Stimulated activated memory B cell treated with anti-CD40 and anti-IgM and Interleukin-4, amounts not matched to agents 10 μg/mL and 1 μg/mL and 100 μg/mL, for 72 hours (primary cell): ENCODE results near the gene TSC22D3.
A peak's percentile ranks its signal among the peaks of the same experiment; 100 is the strongest.

Experiments used
- ATAC-seq: fragments of 150-1000 bp; cut with Tn5 transposase; 2 replicates; pipeline ENCODE4 v1.10.0; 2021
- H3K27ac Mint-ChIP-seq: one replicate; pipeline ENCODE4 v1.8.0; 2022; ENCODE audit warnings: mild to moderate bottlenecking, mixed read lengths
- H3K27me3 Mint-ChIP-seq: one replicate; pipeline ENCODE4 v1.8.0; 2022; ENCODE audit warnings: mixed read lengths
- H3K36me3 Mint-ChIP-seq: one replicate; pipeline ENCODE4 v1.8.0; 2022; ENCODE audit warnings: mixed read lengths
- H3K4me1 Mint-ChIP-seq: one replicate; pipeline ENCODE4 v1.8.0; 2022; ENCODE audit warnings: mixed read lengths
- H3K4me3 Mint-ChIP-seq: one replicate; pipeline ENCODE4 v1.8.0; 2022; ENCODE audit warnings: mild to moderate bottlenecking, moderate library complexity, mixed read lengths
- H3K9me3 Mint-ChIP-seq: one replicate; pipeline ENCODE4 v1.8.0; 2022; ENCODE audit warnings: mixed read lengths

The TSC22D3 gene

DNA sequence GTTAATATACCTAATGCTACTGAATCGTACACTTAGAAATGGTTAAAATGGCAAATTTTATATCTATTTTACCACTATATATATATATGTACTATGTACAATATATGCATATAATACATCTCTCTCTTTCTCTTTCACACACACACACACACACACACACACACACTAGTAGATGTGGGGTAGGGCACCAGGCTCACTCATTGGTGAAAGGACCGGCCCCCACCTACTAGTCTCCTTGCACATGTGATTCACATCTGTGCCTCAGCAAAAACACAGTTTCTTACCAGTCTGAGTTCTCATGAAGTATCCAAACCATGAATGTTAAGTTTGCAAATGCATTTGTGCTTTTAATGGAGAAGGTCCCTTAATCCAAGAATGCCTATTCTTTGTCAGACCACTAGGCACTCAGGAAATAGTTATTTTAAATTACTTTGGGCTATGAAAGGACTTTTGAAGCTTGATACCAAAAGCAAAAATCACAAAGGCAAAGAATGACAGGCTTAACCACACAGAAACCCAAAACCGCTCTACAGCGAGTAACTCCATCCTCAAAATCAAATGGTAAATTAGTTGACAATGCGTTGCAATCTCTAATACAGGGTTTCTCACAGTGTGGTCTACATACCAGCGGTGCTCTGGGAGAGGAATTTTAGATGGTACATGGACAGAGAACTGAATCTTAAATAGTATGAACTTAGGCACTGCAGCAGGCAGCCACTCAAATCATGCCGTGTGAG is 5.8 kb downstream of the TSC22D3 start:
- Mint-ChIP-seq H3K27ac (no peak overlapping the region), H3K9me3 (no peaks in the 10 kb centered on the region), H3K4me1 (no peaks in the 10 kb centered on the region), H3K36me3 (no peaks in the 10 kb centered on the region), H3K4me3 (no peak overlapping the region), H3K27me3 (no peaks in the 10 kb centered on the region)
- no peak for ATAC-seq

DNA sequence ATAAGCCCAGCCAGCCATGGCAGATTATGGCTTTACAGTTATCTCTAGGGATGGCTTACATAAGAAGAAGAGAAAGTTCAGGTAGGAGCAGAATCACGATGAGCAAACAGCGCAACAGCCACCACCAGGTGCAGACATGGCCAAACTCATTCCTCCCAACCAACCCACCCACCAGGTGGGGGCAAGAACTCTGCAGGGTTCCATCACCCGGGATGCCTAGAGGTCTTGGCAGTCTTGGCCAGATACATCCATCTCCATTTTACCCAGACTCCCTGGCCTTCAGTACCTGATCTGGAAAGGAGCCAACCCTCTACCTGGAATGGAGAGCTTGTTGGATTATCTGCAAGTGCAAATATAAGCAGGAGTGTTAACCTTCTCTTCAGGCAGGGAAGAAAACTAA is 7.5 kb downstream of the TSC22D3 start:
- H3K9me3 Mint-ChIP-seq: no peaks in the 10 kb centered on the region
- H3K27me3 Mint-ChIP-seq: no peaks in the 10 kb centered on the region
- no peak overlapping the region for H3K27ac Mint-ChIP-seq
- H3K4me1 Mint-ChIP-seq: peaks cover 8% of the 10 kb centered on the region
- H3K4me3 Mint-ChIP-seq: no peak overlapping the region
- no peaks in the 10 kb centered on the region for H3K36me3 Mint-ChIP-seq
- ATAC-seq: no peak

DNA sequence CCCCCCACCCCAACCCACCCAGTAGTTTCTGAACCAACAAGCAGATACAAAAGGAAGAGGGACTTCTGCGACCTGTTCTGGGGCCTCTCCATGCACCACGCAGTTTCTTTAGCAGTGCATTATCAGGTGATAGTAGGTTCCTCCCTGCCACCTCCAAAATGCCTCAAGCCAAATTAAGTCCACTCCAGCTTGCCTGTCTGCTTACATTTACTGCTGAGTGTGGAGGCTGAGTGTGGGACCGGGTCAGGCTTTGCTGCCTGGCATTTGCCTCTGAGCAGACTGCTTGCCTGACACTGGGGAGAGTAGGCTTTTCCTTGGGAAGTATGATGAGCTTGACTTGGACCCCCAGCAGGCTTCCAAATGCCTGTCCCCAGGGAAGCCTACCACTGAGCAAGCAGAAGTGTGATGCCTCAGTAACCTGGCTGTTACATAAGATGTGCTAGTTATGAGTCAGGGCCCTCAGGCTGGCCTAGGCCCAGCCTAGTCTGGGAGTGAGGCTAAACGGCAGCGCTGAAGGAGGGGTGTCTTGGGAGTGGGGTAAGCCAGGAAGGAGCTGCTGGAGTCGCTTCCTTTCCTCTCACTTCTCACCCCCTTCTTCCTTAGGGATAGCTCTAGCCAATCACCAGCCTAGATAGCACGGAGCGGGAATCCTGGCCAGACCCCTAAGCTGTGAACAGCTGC is 9.0 kb downstream of the TSC22D3 start:
- ATAC-seq: no peak
- no peaks in the 10 kb centered on the region for H3K9me3 Mint-ChIP-seq
- no peak overlapping the region for H3K4me3 Mint-ChIP-seq
- H3K27ac Mint-ChIP-seq: no peak overlapping the region
- no peaks in the 10 kb centered on the region for H3K36me3 Mint-ChIP-seq
- peaks cover 8% of the 10 kb centered on the region for H3K4me1 Mint-ChIP-seq
- H3K27me3 Mint-ChIP-seq: no peaks in the 10 kb centered on the region

DNA sequence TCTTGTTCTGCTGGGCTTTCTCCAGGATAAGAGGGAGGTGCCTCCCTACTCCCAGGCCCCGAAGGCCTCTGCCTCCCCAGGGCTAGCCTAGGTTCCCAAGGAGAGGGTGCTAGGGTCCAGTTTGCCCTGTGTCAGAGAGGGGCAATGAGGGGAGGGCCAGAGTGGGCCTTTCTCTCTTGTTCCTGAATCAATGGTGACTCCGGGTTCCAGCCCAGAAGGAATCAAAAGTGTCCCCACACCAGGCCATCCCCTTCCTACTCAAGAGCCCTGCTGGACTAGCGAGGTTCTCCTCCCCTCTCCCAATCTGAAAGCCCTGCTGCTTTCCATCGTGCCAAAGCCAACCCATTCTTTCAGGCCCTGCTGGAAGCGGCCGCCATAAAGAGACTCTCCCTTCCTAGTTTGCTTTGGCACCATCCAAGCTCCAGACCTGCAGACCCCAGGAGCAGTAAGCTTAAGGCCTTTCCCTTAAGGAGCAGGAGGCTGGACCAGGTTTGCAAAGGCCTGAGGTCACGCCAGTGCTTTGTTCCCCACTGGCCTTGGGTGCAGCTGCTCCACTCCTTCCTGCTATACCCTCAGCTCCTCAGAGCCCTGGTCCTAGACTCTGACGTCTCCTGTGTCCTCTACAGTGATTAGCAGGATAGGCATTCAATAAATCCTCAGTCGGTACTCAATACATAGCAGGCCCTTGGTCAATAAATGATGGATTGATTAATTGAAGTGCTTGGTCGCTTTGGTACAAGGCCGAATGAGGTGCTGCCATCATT is 10.6 kb downstream of the TSC22D3 start:
- Mint-ChIP-seq H3K9me3 (no peaks in the 10 kb centered on the region), H3K27me3 (no peaks in the 10 kb centered on the region), H3K27ac (no peak overlapping the region), H3K4me3 (no peak overlapping the region), H3K36me3 (no peaks in the 10 kb centered on the region), H3K4me1 (peaks cover 8% of the 10 kb centered on the region)
- no peak for ATAC-seq

DNA sequence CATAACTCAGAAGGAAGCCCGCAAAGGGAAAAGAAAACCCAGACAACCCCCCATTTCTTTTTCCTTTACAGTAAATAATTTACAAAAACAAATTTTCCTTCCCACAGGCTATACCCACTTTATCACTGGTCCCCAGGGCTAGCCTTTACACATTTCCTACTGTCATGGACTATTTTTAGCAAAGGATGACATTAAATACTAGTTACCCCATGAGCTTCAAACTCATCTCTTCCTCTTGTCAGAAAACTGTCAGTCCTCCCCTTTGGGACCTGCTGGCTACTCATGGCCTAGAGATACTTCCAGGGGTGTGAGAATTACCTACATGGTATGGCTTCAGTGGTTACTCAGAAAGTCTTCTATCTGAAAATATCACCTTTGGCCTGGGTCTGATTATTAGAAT is 11.9 kb downstream of the TSC22D3 start:
- H3K4me3 Mint-ChIP-seq: no peak overlapping the region
- no peaks in the 10 kb centered on the region for H3K27me3 Mint-ChIP-seq
- ATAC-seq: no peak
- no peaks in the 10 kb centered on the region for H3K36me3 Mint-ChIP-seq
- H3K4me1 Mint-ChIP-seq: peaks cover 8% of the 10 kb centered on the region
- peak overlapping the region; percentile 22 for H3K27ac Mint-ChIP-seq
- H3K9me3 Mint-ChIP-seq: no peaks in the 10 kb centered on the region

DNA sequence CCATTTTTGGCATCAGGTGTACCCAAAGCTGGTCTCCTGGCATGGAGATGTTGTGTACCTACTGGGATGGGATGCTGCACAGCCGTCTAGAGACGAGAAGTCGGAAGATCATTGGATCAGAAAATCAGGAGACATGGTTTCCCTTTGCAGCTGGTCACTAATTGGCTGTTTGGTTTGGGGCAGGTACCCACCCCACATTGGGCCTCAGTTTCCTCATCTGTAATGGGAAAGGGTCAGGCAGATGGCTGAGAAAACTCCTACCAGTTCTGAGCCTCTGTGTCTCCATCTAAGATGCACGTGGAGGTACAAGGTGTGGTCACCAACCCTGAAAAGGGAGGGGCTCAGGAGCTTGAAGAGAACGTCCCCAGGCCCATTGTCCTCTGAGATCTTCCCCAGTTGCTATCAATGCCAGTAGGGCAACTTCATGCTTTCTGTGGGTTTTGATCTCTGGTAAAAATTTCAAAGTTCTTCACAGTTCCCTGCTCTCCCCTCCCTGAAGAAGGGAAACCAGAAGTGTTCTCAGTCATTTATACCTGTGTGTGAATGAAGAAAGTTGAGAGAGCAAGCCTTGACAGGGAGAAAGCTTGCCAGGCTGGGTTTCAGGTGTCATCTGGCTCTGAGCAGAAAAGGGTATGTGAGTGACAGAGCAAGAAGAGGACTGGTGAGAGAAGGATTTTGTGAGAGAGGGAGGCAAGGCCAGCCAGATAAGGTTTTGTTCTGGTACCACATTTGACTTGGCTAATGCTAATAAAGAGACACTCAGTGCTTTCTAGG is 15.1 kb downstream of the TSC22D3 start:
- no peaks in the 10 kb centered on the region for H3K36me3 Mint-ChIP-seq
- no peak overlapping the region for H3K4me3 Mint-ChIP-seq
- no peaks in the 10 kb centered on the region for H3K9me3 Mint-ChIP-seq
- ATAC-seq: no peak
- peaks cover 8% of the 10 kb centered on the region for H3K4me1 Mint-ChIP-seq
- no peaks in the 10 kb centered on the region for H3K27me3 Mint-ChIP-seq
- H3K27ac Mint-ChIP-seq: no peak overlapping the region

DNA sequence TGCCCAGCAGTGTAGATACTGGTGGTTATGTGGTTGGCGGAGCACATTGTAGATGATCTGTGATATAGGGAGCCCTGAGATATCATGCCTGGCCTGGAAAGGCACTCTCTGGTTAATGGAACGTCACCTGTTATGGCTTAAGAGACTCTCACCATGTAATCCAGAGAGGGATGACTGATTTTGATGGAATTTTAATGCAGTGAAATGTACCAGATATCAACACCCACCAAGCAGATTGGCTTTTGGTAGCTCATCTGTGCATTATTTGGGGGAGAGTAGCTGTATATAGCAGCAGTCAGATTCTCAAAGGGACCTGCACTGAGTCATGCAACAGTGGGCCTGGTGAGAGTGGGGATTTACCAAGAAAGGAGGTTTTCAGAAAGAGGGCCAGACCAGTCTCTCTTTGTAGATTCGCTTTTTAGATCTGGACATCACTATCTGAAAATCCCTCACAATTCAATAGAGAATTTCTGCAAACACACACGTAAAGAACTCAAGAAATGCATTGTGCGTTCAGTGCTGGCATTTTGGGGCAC is 17.3 kb downstream of the TSC22D3 start:
- Mint-ChIP-seq H3K36me3 (no peaks in the 10 kb centered on the region), H3K27ac (no peak overlapping the region)
- ATAC-seq: no peak

DNA sequence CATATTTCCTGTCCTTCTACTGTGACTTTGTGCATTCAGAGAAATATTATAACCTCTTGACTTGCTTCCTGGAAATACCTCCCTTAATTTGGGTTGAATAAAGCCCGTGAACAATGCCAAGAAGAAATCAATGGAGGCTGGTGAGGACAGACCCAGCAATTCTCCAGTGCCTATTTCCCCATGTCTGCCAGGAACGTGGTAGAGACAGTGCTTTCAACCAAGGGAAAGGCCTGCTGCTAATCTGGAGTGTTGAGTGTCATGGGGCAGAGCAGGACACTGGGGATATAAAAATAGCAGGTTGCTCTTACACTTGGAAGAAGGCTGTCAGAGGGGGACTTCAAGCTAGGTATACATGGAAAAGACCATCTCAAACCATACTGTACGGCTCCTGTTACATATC is 19.9 kb downstream of the TSC22D3 start:
- no peak overlapping the region for H3K4me3 Mint-ChIP-seq
- no peaks in the 10 kb centered on the region for H3K9me3 Mint-ChIP-seq
- H3K4me1 Mint-ChIP-seq: no peaks in the 10 kb centered on the region
- H3K36me3 Mint-ChIP-seq: no peaks in the 10 kb centered on the region
- H3K27ac Mint-ChIP-seq: no peak overlapping the region
- ATAC-seq: no peak
- H3K27me3 Mint-ChIP-seq: no peaks in the 10 kb centered on the region

More for the DNA sequence above, 17.3 kb downstream of the TSC22D3 start:
- no peak overlapping the region for H3K4me3 Mint-ChIP-seq
- no peaks in the 10 kb centered on the region for H3K4me1 Mint-ChIP-seq
- no peaks in the 10 kb centered on the region for H3K27me3 Mint-ChIP-seq
- H3K9me3 Mint-ChIP-seq: no peaks in the 10 kb centered on the region

DNA sequence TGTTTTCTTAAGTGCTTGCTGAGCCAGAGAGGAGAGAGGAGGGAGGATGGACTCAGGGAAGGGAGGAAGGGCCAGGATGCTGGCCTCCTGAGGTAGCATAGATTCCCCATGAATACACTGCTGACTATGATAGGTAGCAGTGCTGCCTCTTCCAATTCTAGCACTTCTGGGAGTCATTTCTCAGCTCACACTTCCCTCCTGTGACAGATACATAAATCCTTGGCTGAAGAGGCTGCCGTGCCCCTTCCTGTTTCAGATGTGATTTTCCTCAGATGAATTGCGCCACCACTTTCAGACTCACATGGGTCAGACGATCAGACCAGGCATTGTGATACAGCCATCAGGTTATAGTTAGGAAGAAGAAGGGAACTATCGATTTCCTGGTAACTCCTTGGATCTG is 22.4 kb downstream of the TSC22D3 start:
- Mint-ChIP-seq H3K36me3 (no peaks in the 10 kb centered on the region), H3K4me1 (no peaks in the 10 kb centered on the region), H3K4me3 (no peak overlapping the region), H3K27ac (no peak overlapping the region), H3K27me3 (no peaks in the 10 kb centered on the region), H3K9me3 (no peaks in the 10 kb centered on the region)
- no peak for ATAC-seq

DNA sequence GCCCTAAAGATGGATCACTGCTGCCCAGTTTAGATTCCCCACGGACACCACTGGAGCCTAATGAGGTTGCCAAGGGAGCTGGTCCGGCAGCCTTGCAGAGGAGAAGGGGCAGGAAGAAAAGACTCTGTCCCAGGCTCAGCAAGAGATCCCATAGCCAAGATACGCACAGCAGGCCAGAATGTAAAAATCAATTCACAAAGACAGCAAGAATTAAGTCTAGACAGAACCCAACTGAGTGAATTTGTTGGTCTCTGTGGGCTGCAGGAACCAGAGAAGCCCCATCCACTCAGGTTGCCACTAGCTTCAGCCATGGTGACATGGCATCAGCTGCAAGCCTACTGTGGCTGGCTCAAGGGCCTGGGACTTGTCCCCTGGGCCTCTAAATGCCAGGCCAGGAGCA is 22.9 kb downstream of the TSC22D3 start:
- H3K36me3 Mint-ChIP-seq: no peaks in the 10 kb centered on the region
- no peaks in the 10 kb centered on the region for H3K4me1 Mint-ChIP-seq
- no peak overlapping the region for H3K27ac Mint-ChIP-seq
- no peak overlapping the region for H3K4me3 Mint-ChIP-seq
- no peak for ATAC-seq
- no peaks in the 10 kb centered on the region for H3K9me3 Mint-ChIP-seq
- no peaks in the 10 kb centered on the region for H3K27me3 Mint-ChIP-seq

DNA sequence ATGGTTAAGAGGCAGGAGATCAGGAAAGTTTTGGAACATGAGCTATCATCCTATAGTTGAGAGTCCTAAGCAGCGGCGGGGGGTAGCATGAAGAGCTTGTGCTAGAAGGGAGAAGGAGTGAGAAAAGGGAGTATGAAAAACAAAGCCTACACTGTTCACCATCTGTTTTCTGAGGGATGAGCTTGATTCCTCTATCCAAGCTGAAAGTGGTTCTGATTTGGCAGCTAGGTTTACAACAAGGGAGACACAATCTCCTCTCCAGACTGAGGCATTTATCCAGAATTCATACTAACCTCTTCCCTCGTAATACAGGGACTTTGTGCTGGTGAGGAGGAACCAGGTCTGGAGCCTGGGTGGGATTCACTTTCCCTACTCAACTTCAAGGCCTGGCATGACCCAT is 23.5 kb downstream of the TSC22D3 start:
- ATAC-seq: no peak
- Mint-ChIP-seq H3K27ac (no peak overlapping the region), H3K36me3 (no peaks in the 10 kb centered on the region), H3K9me3 (no peaks in the 10 kb centered on the region), H3K27me3 (no peaks in the 10 kb centered on the region), H3K4me1 (no peaks in the 10 kb centered on the region), H3K4me3 (no peak overlapping the region)

DNA sequence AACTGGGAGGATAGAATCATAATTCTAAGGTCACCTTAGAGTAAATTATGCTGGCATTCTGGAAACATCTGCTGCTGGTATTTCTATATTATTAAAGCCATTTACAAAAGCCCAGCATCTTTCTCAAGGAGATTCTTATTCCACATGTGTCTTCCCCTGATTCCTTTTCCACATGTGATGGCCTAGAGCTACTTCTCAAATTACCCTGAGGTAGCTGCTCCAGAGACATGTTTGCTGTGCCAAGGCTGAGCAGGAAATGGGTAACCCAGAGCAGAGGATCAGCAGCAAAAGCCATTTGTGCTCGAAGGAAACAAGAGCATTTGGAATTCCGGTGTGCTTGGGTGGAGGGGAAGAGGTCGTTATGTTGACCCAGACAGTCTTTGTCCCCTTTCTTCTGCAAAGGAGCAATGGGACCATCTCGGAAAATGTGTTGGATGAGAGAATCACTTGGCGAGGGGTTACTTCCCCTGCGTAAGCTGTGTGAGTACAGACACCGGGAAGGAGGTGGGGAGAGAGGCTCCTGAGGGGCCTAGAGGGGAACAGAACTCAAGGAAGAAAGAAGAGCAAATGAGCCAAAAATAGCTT is 24.6 kb downstream of the TSC22D3 start:
- Mint-ChIP-seq H3K9me3 (no peaks in the 10 kb centered on the region), H3K27me3 (no peaks in the 10 kb centered on the region), H3K27ac (no peak overlapping the region)

DNA sequence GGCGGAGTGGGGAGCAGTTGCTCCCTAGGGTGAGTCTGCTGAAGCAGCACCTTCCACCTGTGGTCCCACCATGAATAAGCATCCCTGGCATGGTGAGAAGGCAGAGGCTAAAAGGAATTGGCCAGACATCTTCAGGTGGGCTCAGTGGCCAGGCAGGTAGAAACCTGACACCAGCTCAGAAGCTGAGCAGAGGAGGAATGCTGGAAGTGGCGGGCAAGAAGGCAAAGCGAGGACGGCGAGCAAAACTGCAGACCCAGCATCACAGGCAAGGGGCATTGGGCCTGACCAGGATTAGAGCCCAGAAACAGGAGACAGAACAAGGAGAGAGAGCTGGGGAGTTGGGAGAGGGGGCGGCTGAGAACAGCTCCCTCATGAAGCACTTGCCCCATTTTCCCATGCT is 25.3 kb downstream of the TSC22D3 start:
- no peak for ATAC-seq
- Mint-ChIP-seq H3K9me3 (no peaks in the 10 kb centered on the region), H3K4me1 (no peaks in the 10 kb centered on the region), H3K4me3 (no peak overlapping the region), H3K27me3 (no peaks in the 10 kb centered on the region), H3K36me3 (no peaks in the 10 kb centered on the region), H3K27ac (no peak overlapping the region)

More for the DNA sequence above, 24.6 kb downstream of the TSC22D3 start:
- Mint-ChIP-seq H3K4me3 (no peak overlapping the region), H3K4me1 (no peaks in the 10 kb centered on the region), H3K36me3 (no peaks in the 10 kb centered on the region)
- ATAC-seq: no peak

DNA sequence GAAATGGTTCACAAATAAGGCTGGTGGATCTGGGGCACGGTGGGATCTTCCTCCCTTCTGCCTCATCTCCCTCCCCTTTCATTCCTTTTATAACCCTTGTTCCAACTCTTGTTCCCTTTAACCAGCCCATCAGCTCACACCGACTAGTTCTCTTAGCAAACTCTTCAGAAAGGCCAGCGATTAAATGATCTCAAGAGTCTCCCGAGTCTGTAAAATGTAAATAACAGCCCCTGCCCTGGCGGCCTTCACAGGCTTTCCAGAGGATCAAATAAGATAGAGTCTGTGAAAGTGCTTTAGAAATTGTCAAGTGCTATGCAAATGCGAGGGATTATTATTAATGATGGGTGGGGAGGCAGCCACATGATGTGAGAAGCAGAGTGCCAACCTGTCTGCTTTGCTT is 27.1 kb downstream of the TSC22D3 start:
- Mint-ChIP-seq H3K36me3 (no peaks in the 10 kb centered on the region), H3K27ac (no peak overlapping the region), H3K4me1 (no peaks in the 10 kb centered on the region), H3K9me3 (no peaks in the 10 kb centered on the region), H3K4me3 (no peak overlapping the region), H3K27me3 (no peaks in the 10 kb centered on the region)
- no peak for ATAC-seq
